H1 (cell line): Measurements from ENCODE around the gene UGT1A3. TPM values are rescaled to one million over a fixed set of nuclear protein-coding genes. Genes with fewer than 3 reads are reported as not detected.

ENCODE experiments used
- CTCF ChIA-PET: fragments of 300-600 bp; sonication (Branson Sonifier 250); formaldehyde crosslinking; loops from one replicate; lab custom pipeline; 2021; ENCODE audit not compliant: partially characterized antibody; lab: Charles Lee
- POLR2A ChIA-PET: fragments of 300-600 bp; sonication (Branson Sonifier 250); formaldehyde crosslinking; loops from one replicate; lab custom pipeline; 2021; ENCODE audit warnings: inconsistent platforms; ENCODE audit not compliant: partially characterized antibody; lab: Charles Lee
- DNase-seq, 2 experiments: peaks; one replicate each; pipeline versions ENCODE4 v3.0.0 to v3.0.0-alpha.2; 2010 to 2022; ENCODE audit warnings: low spot score in 2 of 2, low read depth in 1 of 2, mixed read lengths in 1 of 2
- FAIRE-seq: peaks from 2 replicates; lab custom pipeline; 2011; peaks lifted over from hg19 to GRCh38; lab: Jason Lieb, UNC
- H2AFZ ChIP-seq: 2 replicates; pipeline ENCODE4 v1.8.1; 2012; ENCODE audit warnings: low read length, inconsistent platforms
- H2AK5ac ChIP-seq: 2 replicates; pipeline ENCODE4 v1.6.1; 2013; ENCODE audit warnings: low read depth, low read length
- H2BK120ac ChIP-seq: replicated peaks from 2 replicates; pipeline ENCODE3; 2013; ENCODE audit warnings: low read depth, low read length, inconsistent platforms
- H2BK12ac ChIP-seq: 2 replicates; pipeline ENCODE4 v1.6.1; 2013; ENCODE audit warnings: low read depth, low read length
- H2BK15ac ChIP-seq: 2 replicates; pipeline ENCODE4 v1.6.1; 2013; ENCODE audit warnings: low read length
- H2BK20ac ChIP-seq: 2 replicates; pipeline ENCODE4 v1.6.1; 2013; ENCODE audit warnings: low read length
- H2BK5ac ChIP-seq: 2 replicates; pipeline ENCODE4 v1.6.1; 2013; ENCODE audit warnings: low read depth, low read length
- H3K14ac ChIP-seq: 2 replicates; pipeline ENCODE4 v1.6.1; 2013; ENCODE audit warnings: inconsistent platforms; ENCODE audit not compliant: insufficient read length
- H3K18ac ChIP-seq: 2 replicates; pipeline ENCODE4 v1.6.1; 2013; ENCODE audit warnings: low read length; ENCODE audit errors: extremely low read depth
- H3K23ac ChIP-seq: 2 replicates; pipeline ENCODE4 v1.6.1; 2013; ENCODE audit warnings: inconsistent platforms; ENCODE audit not compliant: insufficient read length
- H3K23me2 ChIP-seq: 2 replicates; pipeline ENCODE4 v1.6.1; 2013; ENCODE audit warnings: low read depth, low read length
- H3K27ac ChIP-seq: 2 replicates; pipeline ENCODE4 v1.6.1; 2011; ENCODE audit warnings: low read depth, low read length, inconsistent platforms
- H3K27me3 ChIP-seq, 4 experiments: replicated peaks in 1 of 4; 1 replicate in 1 of 4; 2 replicates in 3 of 4; pipeline versions ENCODE4 v1.6.1 to v1.8.1; 2011 to 2013; ENCODE audit warnings: low read length in 3 of 4, mild to moderate bottlenecking in 3 of 4, inconsistent platforms in 2 of 4, mixed read lengths in 2 of 4, moderate library complexity in 1 of 4; ENCODE audit not compliant: control insufficient read depth in 3 of 4, insufficient read depth in 3 of 4; ENCODE audit errors: extremely low read depth in 1 of 4
- H3K36me3 ChIP-seq, 4 experiments: 2 replicates each; pipeline versions ENCODE4 v1.6.1 to v1.8.1; 2011 to 2013; ENCODE audit warnings: mild to moderate bottlenecking in 4 of 4, low read length in 3 of 4, moderate library complexity in 2 of 4, control low read depth in 1 of 4, inconsistent platforms in 1 of 4; ENCODE audit not compliant: insufficient read depth in 4 of 4, control insufficient read depth in 2 of 4
- H3K4ac ChIP-seq: replicated peaks from 2 replicates; pipeline ENCODE3; 2013; ENCODE audit warnings: low read length, low read depth, mixed read lengths, inconsistent platforms; ENCODE audit not compliant: insufficient read length
- H3K4me1 ChIP-seq, 4 experiments: replicated peaks in 1 of 4; 1 replicate in 1 of 4; 2 replicates in 3 of 4; pipeline versions ENCODE4 v1.6.1 to v1.8.1; 2011 to 2013; ENCODE audit warnings: low read length in 3 of 4, inconsistent platforms in 2 of 4, mixed read lengths in 1 of 4; ENCODE audit not compliant: insufficient read depth in 4 of 4, control insufficient read depth in 3 of 4
- H3K4me2 ChIP-seq, 2 experiments: 2 replicates each; pipeline versions ENCODE4 v1.6.1 to v1.8.1; 2011 to 2013; ENCODE audit warnings: low read depth in 2 of 2, low read length in 2 of 2, control low read depth in 1 of 2, inconsistent platforms in 1 of 2, mild to moderate bottlenecking in 1 of 2; ENCODE audit not compliant: insufficient read depth in 1 of 2
- H3K4me3 ChIP-seq, 4 experiments: fragments of 200-600, 300-600 bp in 1 of 4; sonication (generic), shearing (Covaris generic), sonication (Bioruptor Twin) in 1 of 4; 2 replicates each; pipeline versions ENCODE4 v1.5.1 to v1.8.1; 2011 to 2016; ENCODE audit warnings: low read length in 4 of 4, low read depth in 3 of 4, control low read depth in 2 of 4, inconsistent platforms in 2 of 4, mild to moderate bottlenecking in 2 of 4, mixed read lengths in 1 of 4, moderate library complexity in 1 of 4; ENCODE audit not compliant: insufficient read depth in 2 of 4; ENCODE audit errors: extremely low read depth in 1 of 4
- H3K56ac ChIP-seq: replicated peaks from 2 replicates; pipeline ENCODE3; 2013; ENCODE audit warnings: low read depth, mild to moderate bottlenecking, mixed read lengths, low read length, inconsistent platforms; ENCODE audit not compliant: insufficient read length
- H3K79me1 ChIP-seq: 2 replicates; pipeline ENCODE4 v1.6.1; 2013; ENCODE audit warnings: low read depth, low read length, control low read depth
- H3K79me2 ChIP-seq, 2 experiments: 2 replicates each; pipeline versions ENCODE4 v1.6.1 to v1.8.1; 2012 to 2013; ENCODE audit warnings: low read length in 2 of 2, mild to moderate bottlenecking in 2 of 2, inconsistent platforms in 1 of 2; ENCODE audit not compliant: insufficient read depth in 2 of 2, control insufficient read depth in 1 of 2
- H3K9ac ChIP-seq, 4 experiments: replicated peaks in 1 of 4; 1 replicate in 1 of 4; 2 replicates in 3 of 4; pipeline versions ENCODE4 v1.6.1 to v1.8.1; 2011 to 2013; ENCODE audit warnings: low read depth in 3 of 4, low read length in 3 of 4, control low read depth in 2 of 4, mild to moderate bottlenecking in 2 of 4, moderate library complexity in 2 of 4, inconsistent platforms in 1 of 4; ENCODE audit errors: extremely low read depth in 1 of 4
- H3K9me3 ChIP-seq, 2 experiments: 2 replicates each; pipeline versions ENCODE4 v1.6.1 to v1.8.1; 2012 to 2013; ENCODE audit warnings: mild to moderate bottlenecking in 2 of 2, moderate library complexity in 2 of 2, control low read depth in 1 of 2, inconsistent platforms in 1 of 2, low read depth in 1 of 2, low read length in 1 of 2, mixed read lengths in 1 of 2; ENCODE audit not compliant: insufficient read depth in 2 of 2
- H4K20me1 ChIP-seq, 2 experiments: replicated peaks in 1 of 2; 2 replicates each; pipeline versions ENCODE3 to v1.8.1; 2011 to 2013; ENCODE audit warnings: inconsistent platforms in 2 of 2, low read length in 2 of 2, mild to moderate bottlenecking in 1 of 2; ENCODE audit not compliant: insufficient read depth in 2 of 2, control insufficient read depth in 1 of 2
- H4K5ac ChIP-seq: 2 replicates; pipeline ENCODE4 v1.6.1; 2013; ENCODE audit warnings: low read length, low read depth, mixed read lengths, inconsistent platforms; ENCODE audit not compliant: insufficient read length
- H4K8ac ChIP-seq: 2 replicates; pipeline ENCODE4 v1.8.0; 2013; ENCODE audit warnings: mild to moderate bottlenecking, moderate library complexity, low read length, inconsistent platforms; ENCODE audit not compliant: insufficient read depth; ENCODE audit errors: extremely low read depth
- H4K91ac ChIP-seq: replicated peaks from 2 replicates; pipeline ENCODE3; 2013; ENCODE audit warnings: low read length, mixed read lengths, inconsistent platforms; ENCODE audit not compliant: insufficient read length
- CEBPB ChIP-seq: IDR thresholded peaks from 2 replicates; pipeline ENCODE4 v1.6.1; 2012; ENCODE audit warnings: low read depth, low read length
- CTBP2 ChIP-seq: IDR thresholded peaks from 2 replicates; pipeline ENCODE4 v1.7.0; 2011; ENCODE audit warnings: borderline replicate concordance, mild to moderate bottlenecking, moderate library complexity, mixed read lengths, low read length; ENCODE audit not compliant: insufficient read depth, insufficient read length
- RBBP5 ChIP-seq: IDR thresholded peaks from 2 replicates; pipeline ENCODE4 v1.7.1; 2012; ENCODE audit warnings: low read depth, mild to moderate bottlenecking, inconsistent platforms, low read length, moderate library complexity, borderline replicate concordance
- RNF2 ChIP-seq: fragments of 200-900, 300-1000 bp; sonication (generic); IDR thresholded peaks from 2 replicates; pipeline ENCODE4 v1.7.1; 2016; ENCODE audit warnings: borderline replicate concordance, low read depth, mild to moderate bottlenecking, antibody characterized with exemption, low read length; ENCODE audit not compliant: poor library complexity, severe bottlenecking; ENCODE audit errors: missing control alignments
- SP1 ChIP-seq: IDR thresholded peaks from 2 replicates; pipeline ENCODE4 v1.6.1; 2011; ENCODE audit warnings: low read depth, low read length
- SRF ChIP-seq: IDR thresholded peaks from 2 replicates; pipeline ENCODE4 v1.6.1; 2011; ENCODE audit warnings: mild to moderate bottlenecking, low read depth, low read length, moderate library complexity
- TBP ChIP-seq: IDR thresholded peaks from 2 replicates; pipeline ENCODE4 v1.6.1; 2011; ENCODE audit warnings: low read depth, low read length, improper control_type of control experiment
- ZNF274 ChIP-seq: IDR thresholded peaks from 2 replicates; pipeline ENCODE4 v1.7.0; 2012; ENCODE audit warnings: low read length, borderline replicate concordance; ENCODE audit errors: extremely low read depth
- WGBS, 2 experiments: shearing (Covaris generic) in 1 of 2; methylation state at CpG; one replicate each; pipeline versions ENCODE4 v1.1.6 to v1.1.7; 2013 to 2015; ENCODE audit warnings: low lambda C conversion rate in 2 of 2, mixed read lengths in 2 of 2, inconsistent platforms in 1 of 2, low coverage in 1 of 2, missing lambda C conversion rate in 1 of 2; ENCODE audit not compliant: insufficient replicate concordance in 2 of 2, insufficient coverage in 1 of 2, insufficient read length in 1 of 2; ENCODE audit errors: extremely low coverage in 1 of 2, missing lambda C conversion rate in 1 of 2; 5-methylcytosine and 5-hydroxymethylcytosine counted together
- polyA plus RNA-seq, 7 experiments: library from polyadenylated mRNA; depleted of rRNA in 3 of 7; stranded (reverse) in 5 of 7; unstranded in 2 of 7; fragments of >200 nt in 5 of 7; fragments of 200-250 nt in 2 of 7; gene quantifications; 1 replicate in 5 of 7; 2 replicates in 1 of 7; 4 replicates in 1 of 7; pipeline versions ENCODE4 v1.2.1 to v1.2.3, GENCODE V29; 2011 to 2013; ENCODE audit warnings: missing spikeins in 2 of 7, mixed read lengths in 2 of 7
- total RNA-seq: library from RNA; stranded (reverse); fragmentation: NEBNext Ultra II Directional; extraction: Animal tissue kit (Norgen Biotek cat#: 25700); gene quantifications from 2 replicates; pipeline ENCODE4 v1.2.1, GENCODE V29; 2021
- TF ChIP-seq, protein P1 (sequence below): IDR thresholded peaks from 2 replicates; pipeline ENCODE4 v1.6.1; 2012; ENCODE audit warnings: inconsistent platforms

The UGT1A3 gene
- total and polyA plus RNA-seq, 2 of the 8 experiments (the other 6 are each of a cell fraction or from before 2014, with no cell fraction given) = not detected

DNA sequence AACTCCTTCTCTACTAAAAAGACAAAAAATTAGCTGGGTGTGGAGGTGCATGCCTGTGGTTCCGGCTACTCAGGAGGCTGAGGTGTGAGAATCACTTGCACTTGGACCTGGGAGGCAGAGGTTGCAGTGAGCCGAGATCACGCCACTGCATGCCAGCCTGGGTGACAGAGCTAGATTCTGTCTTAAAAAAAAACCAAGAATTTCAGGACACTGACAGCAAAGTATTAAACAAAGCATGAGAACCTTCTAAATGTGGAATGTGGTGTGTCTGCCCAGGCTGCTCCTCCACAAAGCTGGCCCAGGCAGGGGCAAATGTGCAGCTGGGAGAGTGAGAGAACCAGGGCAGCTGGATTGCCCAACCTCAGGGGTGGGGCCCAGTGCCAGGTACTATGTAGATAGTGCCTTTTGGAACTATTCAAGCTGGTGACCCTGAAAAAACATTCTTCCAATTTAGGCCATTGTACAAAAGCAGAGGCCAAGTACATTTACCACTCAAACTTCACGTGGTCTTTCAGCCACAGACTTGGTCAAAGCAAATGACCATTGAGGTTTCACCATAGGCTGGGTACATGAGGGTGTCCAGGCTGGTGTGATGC lies 22.8 kb upstream of the UGT1A3 start:
- Histone ChIP-seq H3K23me2 (no peaks in the 10 kb centered on the region), H3K18ac (no peak overlapping the region), H3K27ac (no peak overlapping the region), H3K4ac (no peak overlapping the region), H2BK120ac (no peak overlapping the region), H2AK5ac (no peak overlapping the region), H3K79me2 (no peaks in the 10 kb centered on the region), H2BK5ac (no peak overlapping the region), H3K23ac (no peak overlapping the region), H2BK15ac (no peak overlapping the region), H3K4me1 (no peaks in the 10 kb centered on the region), H3K79me1 (no peaks in the 10 kb centered on the region), H4K8ac (no peak overlapping the region), H3K9ac (no peak overlapping the region), H3K9me3 (no peaks in the 10 kb centered on the region), H4K91ac (no peak overlapping the region), H3K4me2 (no peak overlapping the region), H3K4me3 (no peak overlapping the region), H4K20me1 (no peaks in the 10 kb centered on the region), H3K36me3 (no peaks in the 10 kb centered on the region), H2AFZ (no peak overlapping the region), H3K14ac (no peak overlapping the region), H2BK20ac (no peak overlapping the region), H3K56ac (no peak overlapping the region), H3K27me3 (peaks cover 0 to 1% (median 0%) of the 10 kb centered on the region in 4 experiments; a peak in 1 of 7 replicates), H2BK12ac (no peak overlapping the region), H4K5ac (no peak overlapping the region)
- TF ChIP-seq RBBP5 (no peak), CEBPB (no peak), ZNF274 (no peak), SRF (no peak), TBP (no peak), RNF2 (no peak), CTBP2 (no peak), SP1 (no peak)
- TF ChIP-seq, protein P1, sequence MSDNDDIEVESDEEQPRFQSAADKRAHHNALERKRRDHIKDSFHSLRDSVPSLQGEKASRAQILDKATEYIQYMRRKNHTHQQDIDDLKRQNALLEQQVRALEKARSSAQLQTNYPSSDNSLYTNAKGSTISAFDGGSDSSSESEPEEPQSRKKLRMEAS = no peak
- WGBS, 2 experiments = 58% methylated on average over 4 of the region's 4 CpGs; no CpG with 5 or more reads in 1 of the 2 experiments
- DNase-seq (no peak), FAIRE-seq (no peak)
- ChIA-PET CTCF (interaction anchor here (0.7 kb wide), 1 partner anchor 13 kb away, joined by 3 read pairs; no protein-coding TSS in a partner anchor), POLR2A (interaction anchor here (0.6 kb wide), 1 partner anchor 69 kb away, joined by 4 read pairs; no protein-coding TSS in a partner anchor)
